Osteoblast (primary cell): ENCODE data around the gene PFN4. TPM values are rescaled to one million over a fixed set of nuclear protein-coding genes. Genes with fewer than 3 reads are reported as not detected.

ENCODE experiments used
- DNase-seq: peaks from one replicate; pipeline ENCODE4 v3.0.0; 2011; ENCODE audit warnings: low spot score, mixed read lengths; ENCODE audit not compliant: insufficient read length; ENCODE audit errors: missing footprints
- H2AFZ ChIP-seq: 2 replicates; pipeline ENCODE4 v1.6.0; 2011; ENCODE audit warnings: mild to moderate bottlenecking, low read length
- H3K27ac ChIP-seq: 2 replicates; pipeline ENCODE4 v1.5.1; 2011; ENCODE audit warnings: mild to moderate bottlenecking, low read depth, low read length, moderate library complexity
- H3K27me3 ChIP-seq: 2 replicates; pipeline ENCODE4 v1.6.0; 2012; ENCODE audit warnings: mild to moderate bottlenecking, control low read depth, inconsistent platforms, low read length, moderate library complexity; ENCODE audit not compliant: insufficient read depth
- H3K36me3 ChIP-seq: 2 replicates; pipeline ENCODE4 v1.5.1; 2011; ENCODE audit warnings: mild to moderate bottlenecking, low read length, control low read depth, moderate library complexity; ENCODE audit not compliant: insufficient read depth
- H3K4me1 ChIP-seq: 2 replicates; pipeline ENCODE4 v1.5.1; 2011; ENCODE audit warnings: mild to moderate bottlenecking, low read length, control low read depth, moderate library complexity; ENCODE audit not compliant: insufficient read depth
- H3K4me2 ChIP-seq: 2 replicates; pipeline ENCODE4 v1.6.0; 2011; ENCODE audit warnings: mild to moderate bottlenecking, low read length; ENCODE audit not compliant: insufficient read depth
- H3K4me3 ChIP-seq: fragments of 200-600 bp; sonication (generic); 3 replicates; pipeline ENCODE4 v1.5.1; 2012; ENCODE audit warnings: mild to moderate bottlenecking, low read length, inconsistent platforms; ENCODE audit not compliant: insufficient read depth
- H3K79me2 ChIP-seq: 2 replicates; pipeline ENCODE4 v1.6.0; 2012; ENCODE audit warnings: mild to moderate bottlenecking, low read length, control low read depth, inconsistent platforms; ENCODE audit not compliant: insufficient read depth
- H3K9me3 ChIP-seq: 2 replicates; pipeline ENCODE4 v1.5.1; 2011; ENCODE audit warnings: low read depth, low read length, control low read depth
- H4K20me1 ChIP-seq: 2 replicates; pipeline ENCODE4 v1.6.0; 2012; ENCODE audit warnings: mild to moderate bottlenecking, low read length, control low read depth; ENCODE audit not compliant: insufficient read depth
- total RNA-seq: library from RNA; depleted of rRNA; stranded (reverse); fragments of >200 nt; gene quantifications from 2 replicates; pipeline ENCODE4 v1.2.3, GENCODE V29; 2012
- TF ChIP-seq, protein P1 (sequence below): IDR thresholded peaks from 2 replicates; pipeline ENCODE4 v1.5.1; 2011; ENCODE audit warnings: mild to moderate bottlenecking, low read depth, low read length, moderate library complexity; ENCODE audit errors: extremely low read depth

The PFN4 gene
- total RNA-seq, 1 donor: not detected

DNA sequence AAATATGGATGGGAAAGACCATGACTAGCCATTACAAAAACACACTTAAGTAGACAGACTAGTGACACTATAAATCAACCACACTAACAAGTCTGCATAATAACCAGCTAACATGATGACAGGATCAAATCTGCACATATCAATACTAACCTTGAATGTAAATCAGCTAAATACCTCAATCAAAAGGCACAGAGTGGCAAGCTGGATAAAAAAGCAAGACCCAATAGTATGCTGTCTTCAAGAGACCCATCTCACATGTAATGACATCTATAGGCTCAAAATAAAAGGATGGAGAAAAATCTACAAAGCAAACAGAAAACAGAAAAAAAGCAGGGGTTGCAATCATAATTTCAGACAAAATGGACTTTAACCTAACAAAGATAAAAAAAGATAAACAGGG lies 16.3 kb downstream of the PFN4 start:
- no peak overlapping the region for H3K27ac ChIP-seq
- H3K9me3 ChIP-seq: no peaks in the 10 kb centered on the region
- no peaks in the 10 kb centered on the region for H4K20me1 ChIP-seq
- H3K4me2 ChIP-seq: no peak overlapping the region
- TF ChIP-seq, protein P1, sequence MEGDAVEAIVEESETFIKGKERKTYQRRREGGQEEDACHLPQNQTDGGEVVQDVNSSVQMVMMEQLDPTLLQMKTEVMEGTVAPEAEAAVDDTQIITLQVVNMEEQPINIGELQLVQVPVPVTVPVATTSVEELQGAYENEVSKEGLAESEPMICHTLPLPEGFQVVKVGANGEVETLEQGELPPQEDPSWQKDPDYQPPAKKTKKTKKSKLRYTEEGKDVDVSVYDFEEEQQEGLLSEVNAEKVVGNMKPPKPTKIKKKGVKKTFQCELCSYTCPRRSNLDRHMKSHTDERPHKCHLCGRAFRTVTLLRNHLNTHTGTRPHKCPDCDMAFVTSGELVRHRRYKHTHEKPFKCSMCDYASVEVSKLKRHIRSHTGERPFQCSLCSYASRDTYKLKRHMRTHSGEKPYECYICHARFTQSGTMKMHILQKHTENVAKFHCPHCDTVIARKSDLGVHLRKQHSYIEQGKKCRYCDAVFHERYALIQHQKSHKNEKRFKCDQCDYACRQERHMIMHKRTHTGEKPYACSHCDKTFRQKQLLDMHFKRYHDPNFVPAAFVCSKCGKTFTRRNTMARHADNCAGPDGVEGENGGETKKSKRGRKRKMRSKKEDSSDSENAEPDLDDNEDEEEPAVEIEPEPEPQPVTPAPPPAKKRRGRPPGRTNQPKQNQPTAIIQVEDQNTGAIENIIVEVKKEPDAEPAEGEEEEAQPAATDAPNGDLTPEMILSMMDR: no peak
- H3K79me2 ChIP-seq: no peaks in the 10 kb centered on the region
- peaks cover 17% of the 10 kb centered on the region for H3K4me1 ChIP-seq
- no peaks in the 10 kb centered on the region for H3K36me3 ChIP-seq
- no peaks in the 10 kb centered on the region for H3K27me3 ChIP-seq
- no peak overlapping the region for H3K4me3 ChIP-seq
- DNase-seq: no peak
- no peak overlapping the region for H2AFZ ChIP-seq

DNA sequence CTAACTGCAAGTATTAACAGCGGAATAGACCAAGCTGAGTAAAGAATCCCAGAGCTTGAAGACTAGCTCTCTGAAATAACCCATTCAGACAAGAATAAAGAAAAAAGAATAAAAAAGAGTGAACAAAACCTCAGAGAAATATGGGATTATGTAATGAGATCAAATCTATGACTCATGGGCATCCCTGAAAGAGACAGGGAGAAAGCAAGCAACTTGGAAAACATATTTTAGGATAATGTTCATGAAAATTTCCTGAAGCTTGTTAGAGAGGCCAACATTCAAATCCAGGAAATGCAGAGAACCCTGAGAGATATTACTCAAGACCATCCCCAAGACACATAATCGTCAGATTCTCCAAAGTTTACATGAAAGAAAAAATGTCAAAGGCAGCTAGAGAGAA lies 17.3 kb downstream of the PFN4 start:
- Histone ChIP-seq H3K27ac (no peak overlapping the region), H3K79me2 (no peaks in the 10 kb centered on the region), H3K9me3 (no peaks in the 10 kb centered on the region), H2AFZ (no peak overlapping the region), H3K36me3 (no peaks in the 10 kb centered on the region), H3K4me3 (no peak overlapping the region), H4K20me1 (no peaks in the 10 kb centered on the region), H3K4me1 (peaks cover 7% of the 10 kb centered on the region), H3K27me3 (no peaks in the 10 kb centered on the region), H3K4me2 (no peak overlapping the region)
- TF ChIP-seq, protein P1: no peak
- no peak for DNase-seq

DNA sequence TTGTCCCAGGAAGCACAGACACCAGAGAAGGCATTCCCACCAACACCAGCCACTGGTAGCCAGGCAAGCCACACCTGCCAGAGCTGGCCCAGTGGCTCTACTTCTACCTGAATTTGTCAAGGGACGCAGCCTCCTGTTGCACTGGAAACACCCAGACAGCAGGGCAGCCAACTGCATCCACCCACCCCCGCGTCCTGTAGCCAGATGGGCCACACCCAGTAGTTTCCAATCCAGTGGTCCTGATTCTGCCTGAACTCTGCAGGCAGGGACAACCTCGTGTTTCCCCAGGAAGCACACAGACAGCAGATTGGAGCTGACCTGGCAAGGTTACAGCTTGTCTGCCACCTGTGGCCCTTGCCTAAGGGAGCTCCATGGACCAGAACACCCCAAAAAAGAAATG lies 18.2 kb downstream of the PFN4 start:
- no peak for DNase-seq
- Histone ChIP-seq H3K4me1 (no peaks in the 10 kb centered on the region), H3K9me3 (no peaks in the 10 kb centered on the region), H3K27ac (no peak overlapping the region), H3K36me3 (no peaks in the 10 kb centered on the region), H3K27me3 (no peaks in the 10 kb centered on the region), H3K4me2 (no peak overlapping the region), H3K79me2 (no peaks in the 10 kb centered on the region), H4K20me1 (no peaks in the 10 kb centered on the region), H3K4me3 (no peak overlapping the region), H2AFZ (no peak overlapping the region)
- TF ChIP-seq, protein P1: no peak

DNA sequence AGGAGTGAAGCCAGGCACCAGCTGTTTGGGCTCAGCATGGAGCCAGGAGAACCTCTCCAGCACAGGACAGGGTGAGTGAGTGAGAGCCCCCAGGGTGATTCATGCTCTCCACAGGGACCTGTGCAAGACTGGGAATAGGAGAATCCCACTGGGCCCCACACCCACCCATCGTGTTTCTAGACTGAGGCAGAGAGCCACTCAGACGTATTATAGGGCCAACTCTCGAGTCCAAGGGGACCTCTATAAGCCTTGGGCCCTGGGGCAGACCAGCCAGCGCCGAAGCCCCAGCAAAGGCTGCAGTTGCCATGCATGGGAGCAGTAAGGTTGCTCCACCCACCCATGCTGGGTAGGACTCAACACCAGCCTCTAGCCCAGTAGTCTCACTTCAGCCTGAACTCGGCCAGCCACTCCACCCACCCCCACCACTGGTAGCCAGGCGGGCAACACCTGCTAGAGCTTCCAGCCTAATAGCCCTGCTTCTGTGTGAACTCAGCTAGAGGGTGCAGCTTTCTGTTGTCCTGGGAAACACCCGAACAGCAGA lies 19.0 kb downstream of the PFN4 start:
- no peaks in the 10 kb centered on the region for H3K9me3 ChIP-seq
- TF ChIP-seq, protein P1: no peak
- no peak overlapping the region for H3K4me3 ChIP-seq
- DNase-seq: no peak
- no peaks in the 10 kb centered on the region for H4K20me1 ChIP-seq
- no peak overlapping the region for H3K27ac ChIP-seq
- H2AFZ ChIP-seq: no peak overlapping the region
- H3K4me1 ChIP-seq: no peaks in the 10 kb centered on the region
- no peaks in the 10 kb centered on the region for H3K79me2 ChIP-seq
- no peak overlapping the region for H3K4me2 ChIP-seq
- H3K36me3 ChIP-seq: no peaks in the 10 kb centered on the region
- H3K27me3 ChIP-seq: no peaks in the 10 kb centered on the region
